Stimulated activated CD4-positive, alpha-beta T cell treated with anti-CD3 and anti-CD28 coated beads, Interleukin-4, amount 100 ng/mL, for 24 hours (primary cell): ENCODE results near the gene SESN1.
"Not testable (repeated sequence)": the region's sequence is repeated elsewhere in the genome, so short reads cannot be mapped to it uniquely, and the experiment has no call there.

Source experiments
- DNase-seq: peaks from one replicate; pipeline ENCODE4 v3.0.0-alpha.2; 2020

Gene SESN1

GRCh38 chr6:109094416-109095035 lies at the start of gene SESN1:
SESN1 (minus strand) TSS chr6:109094846; CDS start chr6:109094073, 773 bp downstream.
- peak; percentile 94 for DNase-seq

DNA sequence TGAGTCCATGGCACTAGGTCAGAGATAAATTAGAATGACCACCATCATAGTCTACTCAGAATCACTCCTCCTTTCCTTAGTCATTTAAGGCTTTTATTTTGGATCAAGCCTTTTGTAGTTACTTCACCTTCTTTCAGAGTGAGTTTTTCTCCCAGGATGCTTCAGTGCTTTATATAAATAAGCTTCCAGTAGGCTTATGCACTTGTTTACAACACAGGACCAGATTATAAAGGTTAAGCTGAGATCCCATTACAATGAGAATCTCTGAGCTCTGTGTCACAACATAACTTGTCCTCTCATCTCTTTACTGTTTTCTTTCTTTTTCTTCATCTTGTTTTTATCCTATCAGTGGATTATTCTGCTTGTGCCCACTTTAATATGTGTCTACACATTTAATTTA lies 48.5 kb upstream of the SESN1 start:
- no peak for DNase-seq

DNA sequence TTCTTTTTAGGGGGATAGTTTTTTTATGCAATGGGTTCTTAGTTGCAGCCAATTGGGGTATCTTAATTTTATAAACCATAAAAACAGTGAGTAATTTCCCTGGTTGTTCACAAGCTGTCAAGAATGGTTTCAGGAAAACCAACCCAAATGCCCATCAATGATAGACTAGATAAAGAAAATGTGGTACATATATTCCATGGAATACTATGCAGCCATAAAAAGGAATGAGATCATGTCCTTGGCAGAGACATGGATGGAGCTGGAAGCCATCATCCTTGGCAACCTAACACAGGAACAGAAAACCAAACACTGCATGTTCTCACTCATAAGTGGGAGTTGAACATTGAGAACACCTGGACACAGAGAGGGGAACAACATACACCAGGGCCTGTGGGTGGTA lies 47.4 kb upstream of the SESN1 start:
- DNase-seq: not testable (repeated sequence)

GRCh38 chr6:109139109-109139508 lies 44.5 kb upstream of the SESN1 start:
- DNase-seq: no peak

DNA sequence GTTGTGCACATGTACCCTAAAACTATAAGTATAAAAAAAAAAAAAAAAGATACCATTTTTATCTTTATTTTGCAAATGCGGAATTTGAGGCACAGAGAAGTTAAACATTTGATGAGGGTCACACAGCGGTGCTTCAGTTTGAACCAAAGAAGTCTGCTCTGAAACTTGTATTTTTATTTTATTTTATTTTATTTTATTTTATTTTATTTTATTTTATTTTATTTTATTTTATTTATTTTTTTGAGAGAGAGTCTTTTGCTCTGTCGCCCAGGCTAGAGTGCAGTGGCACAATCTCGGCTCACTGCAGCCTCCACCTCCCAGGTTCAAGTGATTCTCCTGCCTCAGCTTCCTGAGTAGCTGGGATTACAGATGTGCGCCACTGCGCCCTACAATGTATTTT lies 41.9 kb upstream of the SESN1 start:
- not testable (repeated sequence) for DNase-seq

- DNase-seq: not testable (repeated sequence)
These were observed 41.4 kb upstream of the SESN1 start for GRCh38 chr6:109136039-109136438.

DNA sequence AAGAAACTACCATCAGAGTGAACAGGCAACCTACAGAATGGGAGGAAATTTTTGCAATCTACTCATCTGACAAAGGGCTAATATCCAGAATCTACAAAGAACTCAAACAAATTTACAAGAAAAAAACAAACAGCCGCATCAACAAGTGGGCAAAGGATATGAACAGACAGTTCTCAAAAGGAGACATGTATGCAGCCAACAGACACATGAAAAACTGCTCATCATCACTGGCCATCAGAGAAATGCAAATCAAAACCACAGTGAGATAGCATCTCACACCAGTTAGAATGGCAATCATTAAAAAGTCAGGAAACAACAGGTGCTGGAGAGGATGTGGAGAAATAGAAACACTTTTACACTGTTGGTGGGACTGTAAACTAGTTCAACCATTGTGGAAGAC lies 41.0 kb upstream of the SESN1 start:
- not testable (repeated sequence) for DNase-seq

DNA sequence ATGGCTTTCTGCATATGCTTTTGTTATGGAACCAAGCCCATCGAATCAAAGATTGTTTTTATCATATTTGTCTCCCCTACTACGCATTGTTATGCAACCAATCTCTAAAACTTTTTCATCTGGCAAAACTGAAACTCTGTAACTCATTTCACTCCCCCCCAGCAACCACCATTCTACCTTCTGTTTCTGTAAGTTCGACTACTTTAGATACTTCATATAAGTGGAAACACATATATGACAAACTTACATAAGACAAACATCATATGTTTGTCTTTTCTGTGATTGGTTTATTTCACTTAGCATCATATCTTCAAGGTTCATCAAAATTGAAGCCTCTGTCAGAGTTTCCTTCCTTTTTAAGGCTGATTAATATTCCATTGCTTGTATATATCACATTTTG lies 35.4 kb upstream of the SESN1 start:
- DNase-seq: no peak

GRCh38 chr6:109125504-109125903 lies 30.9 kb upstream of the SESN1 start:
- no peak for DNase-seq

- DNase-seq: no peak
These were observed 29.6 kb upstream of the SESN1 start for GRCh38 chr6:109124219-109124618.

GRCh38 chr6:109121411-109121810 lies 26.8 kb upstream of the SESN1 start:
- no peak for DNase-seq

GRCh38 chr6:109118871-109119354 lies 24.3 kb upstream of the SESN1 start:
- DNase-seq: no peak

DNA sequence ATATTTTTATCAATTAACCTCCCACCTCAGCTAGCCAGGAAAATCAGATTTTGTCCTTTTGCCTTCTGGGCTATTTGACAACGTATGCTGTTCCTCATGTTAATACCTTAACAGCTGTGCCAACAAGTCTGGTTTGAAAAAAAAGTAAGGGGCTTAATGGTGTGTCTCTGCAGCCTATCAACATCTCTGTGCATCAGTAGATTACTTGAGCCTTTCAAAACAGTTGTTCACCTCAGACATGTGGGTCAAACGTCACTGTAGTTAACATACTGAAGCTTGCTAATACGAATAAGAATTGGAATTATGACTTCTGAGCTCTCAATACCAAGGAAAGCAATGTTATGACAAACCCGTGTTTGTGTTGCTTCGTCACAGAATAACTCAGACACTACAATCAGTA lies 23.7 kb upstream of the SESN1 start:
- DNase-seq: no peak

DNA sequence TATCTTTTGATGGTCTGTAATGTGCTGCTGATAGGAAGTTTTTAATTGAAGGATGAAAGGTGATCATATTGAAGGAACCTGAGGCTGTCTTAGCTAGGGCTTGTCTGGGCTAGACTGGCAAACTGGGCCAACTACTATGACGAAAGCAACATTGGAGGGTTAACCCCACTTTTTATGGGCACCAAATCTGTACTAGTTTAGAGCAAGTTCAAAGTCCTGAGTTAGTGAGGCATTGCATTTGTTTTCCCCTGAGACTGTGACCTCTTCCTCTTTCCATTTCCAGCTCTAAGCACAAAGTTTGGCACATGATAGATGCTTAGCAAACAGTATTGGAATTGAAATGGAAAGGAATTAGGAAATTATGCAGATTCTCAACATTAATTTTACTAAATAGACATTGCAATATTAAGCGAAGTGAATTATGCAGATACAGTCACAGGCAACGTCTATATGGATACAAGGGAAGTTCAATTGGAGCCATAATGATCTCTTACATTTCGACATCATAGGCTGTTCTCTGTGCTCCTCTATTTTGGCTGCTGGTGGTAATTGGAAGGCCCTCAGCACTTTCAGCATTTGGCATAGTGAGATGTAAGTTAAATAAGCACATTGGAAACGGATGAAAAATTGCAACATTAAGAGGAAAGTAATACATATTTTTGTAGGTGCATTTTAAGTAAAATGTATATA lies 22.8 kb upstream of the SESN1 start:
- no peak for DNase-seq

DNA sequence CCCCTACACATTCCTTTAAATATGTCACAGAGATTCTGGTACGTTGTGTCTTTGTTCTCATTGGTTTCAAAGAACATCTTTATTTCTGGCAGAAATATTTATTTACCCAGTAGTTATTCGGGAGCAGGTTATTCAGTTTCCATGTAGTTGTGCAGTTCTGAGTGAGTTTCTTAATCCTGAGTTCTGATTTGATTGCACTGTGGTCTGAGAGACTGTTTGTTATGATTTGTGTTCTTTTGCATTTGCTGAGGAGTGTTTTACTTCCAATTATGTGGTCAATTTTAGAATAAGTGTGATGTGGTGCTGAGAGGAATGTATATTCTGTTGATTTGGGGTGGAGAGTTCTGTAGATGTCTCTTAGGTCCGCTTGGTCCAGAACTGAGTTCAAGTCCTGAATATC lies 18.0 kb upstream of the SESN1 start:
- DNase-seq: not testable (repeated sequence)

DNA sequence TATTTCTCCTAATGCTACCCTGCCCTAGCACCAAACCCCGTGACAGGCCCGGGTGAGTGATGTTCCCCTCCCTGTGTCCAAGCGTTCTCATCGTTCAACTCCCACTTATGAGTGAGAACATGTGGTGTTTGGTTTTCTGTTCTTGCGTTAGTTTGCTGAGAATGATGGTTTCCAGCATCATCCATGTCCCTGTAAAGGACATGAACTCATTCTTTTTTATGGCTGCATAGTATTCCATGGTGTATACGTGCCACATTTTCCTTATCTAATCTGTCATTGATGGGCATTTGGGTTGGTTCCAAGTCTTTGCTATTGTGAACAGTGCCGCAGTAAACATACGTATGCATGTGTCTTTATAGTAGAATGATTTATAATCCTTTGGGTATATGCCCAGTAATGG lies 15.0 kb upstream of the SESN1 start:
- not testable (repeated sequence) for DNase-seq

DNA sequence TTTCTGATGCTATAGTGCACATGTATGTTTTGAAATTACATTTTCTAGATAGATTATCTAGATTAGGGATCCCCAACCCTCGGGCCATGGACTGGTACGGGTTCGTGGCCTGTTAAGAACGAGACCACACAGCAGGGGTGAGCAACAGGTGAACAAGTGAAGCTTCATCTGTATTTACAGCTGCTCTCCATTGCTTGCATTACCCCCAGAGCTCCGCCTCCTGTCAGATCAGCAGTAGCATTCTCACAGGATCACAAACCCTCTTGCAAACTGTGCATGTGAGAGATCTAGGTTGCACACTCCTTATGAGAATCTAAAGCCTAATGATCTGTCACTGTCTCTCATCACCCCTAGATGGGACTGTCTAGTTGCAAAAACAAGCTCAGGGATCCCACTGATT lies 11.0 kb upstream of the SESN1 start:
- no peak for DNase-seq

DNA sequence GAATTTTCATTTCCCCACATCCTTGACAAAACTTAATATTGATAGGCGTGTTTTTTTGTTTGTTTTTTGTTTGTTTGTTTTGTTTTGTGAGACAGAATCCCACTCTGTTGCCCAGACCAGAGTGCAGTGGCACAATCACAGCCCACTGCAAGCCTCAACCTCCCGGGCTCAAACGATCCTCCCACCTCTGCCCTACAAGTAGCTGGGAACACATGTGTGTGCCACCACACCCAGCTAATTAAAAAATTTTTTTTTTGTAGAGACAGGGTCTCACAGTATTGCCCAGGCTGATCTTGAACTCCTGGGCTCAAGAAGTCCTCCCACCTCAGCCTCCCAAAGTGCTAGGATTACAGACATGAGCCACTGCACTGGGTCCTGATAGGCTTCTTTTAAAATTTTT lies 9.9 kb upstream of the SESN1 start:
- DNase-seq: no peak

- DNase-seq: no peak
These were observed 9.3 kb upstream of the SESN1 start for GRCh38 chr6:109103942-109104341.

DNA sequence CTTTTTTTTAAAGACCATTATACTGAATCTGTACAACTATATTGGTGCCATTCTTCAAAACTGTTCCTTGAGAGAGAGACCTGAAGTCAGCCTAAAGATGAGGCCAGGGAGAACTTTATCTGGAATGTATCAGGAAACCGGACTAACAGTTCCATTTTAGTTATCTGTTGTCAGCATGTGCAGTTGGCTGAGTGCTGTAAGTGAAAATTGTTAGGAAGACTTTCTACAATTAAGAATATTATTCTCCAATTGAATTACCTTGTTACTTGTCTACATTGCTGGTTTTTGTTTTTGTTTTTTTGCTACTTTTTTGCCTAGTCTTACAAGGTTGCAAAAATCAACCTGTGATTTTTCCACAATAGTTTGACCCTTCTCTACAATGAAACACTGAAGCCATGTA lies 8.1 kb upstream of the SESN1 start:
- DNase-seq: no peak

DNA sequence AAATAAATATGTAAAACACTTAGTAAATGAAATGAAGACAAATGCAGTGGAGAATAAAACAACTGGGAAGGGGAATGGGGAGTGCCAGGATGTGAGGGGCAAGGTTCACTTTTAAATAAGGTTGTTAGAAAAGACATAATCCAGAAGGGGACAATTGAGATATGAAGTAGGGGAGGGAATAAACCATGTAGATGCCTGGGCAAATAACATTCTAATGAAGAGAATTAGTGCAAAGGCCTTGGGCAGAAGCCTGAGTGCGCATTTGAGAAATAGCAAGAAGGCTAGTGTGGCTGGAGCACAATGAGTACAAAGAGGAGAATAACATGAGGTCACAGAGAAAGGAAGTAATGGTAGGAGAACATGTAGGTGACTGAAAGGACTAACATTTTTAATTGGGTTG lies 3.0 kb upstream of the SESN1 start:
- no peak for DNase-seq

DNA sequence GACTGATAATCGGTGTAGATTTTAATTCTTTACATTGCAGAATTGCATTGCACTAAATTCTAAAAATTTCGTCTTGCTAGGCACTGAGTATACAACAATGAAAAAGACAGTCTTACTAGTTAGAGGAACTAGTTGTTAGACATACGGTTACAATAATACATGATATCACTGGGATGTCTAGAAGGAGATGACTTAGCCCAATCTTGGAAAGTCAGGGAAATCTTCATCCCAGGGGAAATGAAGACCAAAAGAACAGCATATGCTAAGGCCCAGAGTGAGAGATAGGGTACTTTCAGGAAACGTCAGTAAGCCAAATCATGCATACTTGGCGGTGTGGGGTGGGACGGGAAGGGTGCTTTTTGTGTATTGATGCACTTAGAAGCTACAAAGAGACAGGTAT lies 1.6 kb upstream of the SESN1 start:
- no peak for DNase-seq

DNA sequence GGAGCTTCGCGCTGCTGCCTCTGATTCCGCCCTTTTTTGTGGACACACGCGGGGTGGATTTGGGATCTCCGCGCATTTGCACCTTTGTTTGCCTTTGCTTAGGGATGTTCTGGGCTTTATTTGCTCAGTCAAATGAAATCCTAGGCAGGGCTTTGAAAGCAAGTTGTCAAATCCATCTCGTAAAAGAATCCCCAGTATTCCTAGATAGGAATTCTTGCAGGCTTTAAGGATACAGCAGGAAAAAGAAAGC lies 1.1 kb upstream of the SESN1 start:
- DNase-seq: no peak

DNA sequence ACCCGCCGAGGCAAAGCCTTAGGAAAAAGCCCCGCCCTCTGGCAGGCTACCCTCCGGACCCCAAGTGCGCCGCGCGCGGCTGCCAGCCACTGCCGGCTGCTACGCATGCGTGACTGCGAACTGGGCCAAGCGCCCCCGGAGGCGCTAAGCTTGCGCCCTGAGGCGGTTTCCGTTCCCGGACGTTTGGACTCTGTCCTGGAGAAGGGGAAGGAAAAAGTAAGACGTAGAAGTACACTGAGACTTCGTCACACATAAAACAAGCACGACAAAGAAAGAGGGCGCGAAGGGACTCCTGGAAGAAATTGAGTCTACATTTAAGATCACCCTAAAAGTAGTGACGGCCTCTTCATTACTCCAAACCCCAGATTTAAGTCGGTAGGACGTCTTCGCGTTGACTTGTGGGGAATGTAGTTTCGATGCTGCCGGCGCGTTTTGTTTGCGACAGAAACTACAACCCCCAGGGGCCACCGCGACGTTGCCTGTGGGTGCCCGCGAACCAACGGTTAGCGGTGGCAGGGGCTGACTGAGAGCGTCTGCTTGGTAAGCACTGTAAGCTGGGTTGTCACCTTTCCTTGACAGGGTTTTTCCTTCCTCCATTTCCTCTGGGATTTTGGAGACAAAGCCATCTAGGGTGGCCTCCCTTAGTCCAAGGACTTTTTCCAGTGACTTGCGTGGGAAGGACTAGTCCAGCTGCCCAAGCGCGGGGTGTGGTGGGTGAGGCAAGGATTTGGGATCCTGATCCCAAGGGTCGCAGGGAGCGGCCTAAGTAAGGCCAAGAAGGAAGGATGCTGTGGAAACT lies 589 bp upstream of the SESN1 start, which contains the start of gene CEP57L1:
CEP57L1 (plus strand) TSS at position 472 of the 799 bp plus-strand sequence. CDS start 49,715 bp downstream, outside the sequence.
- DNase-seq: peak; percentile 94
